Activated CD4-positive, alpha-beta T cell treated with anti-CD3 and anti-CD28 coated beads, Interleukin-10, Interleukin-2, amounts not matched to agents 100 ng/mL and 50 ng/mL, durations not matched to agents 16 hours and 8 hours (primary cell): ENCODE data around the gene KLK4.
A peak's percentile ranks its signal among the peaks of the same experiment; 100 is the strongest.

Experiments
- DNase-seq: peaks from one replicate; pipeline ENCODE4 v3.0.0-alpha.2; 2020

Gene KLK4

DNA sequence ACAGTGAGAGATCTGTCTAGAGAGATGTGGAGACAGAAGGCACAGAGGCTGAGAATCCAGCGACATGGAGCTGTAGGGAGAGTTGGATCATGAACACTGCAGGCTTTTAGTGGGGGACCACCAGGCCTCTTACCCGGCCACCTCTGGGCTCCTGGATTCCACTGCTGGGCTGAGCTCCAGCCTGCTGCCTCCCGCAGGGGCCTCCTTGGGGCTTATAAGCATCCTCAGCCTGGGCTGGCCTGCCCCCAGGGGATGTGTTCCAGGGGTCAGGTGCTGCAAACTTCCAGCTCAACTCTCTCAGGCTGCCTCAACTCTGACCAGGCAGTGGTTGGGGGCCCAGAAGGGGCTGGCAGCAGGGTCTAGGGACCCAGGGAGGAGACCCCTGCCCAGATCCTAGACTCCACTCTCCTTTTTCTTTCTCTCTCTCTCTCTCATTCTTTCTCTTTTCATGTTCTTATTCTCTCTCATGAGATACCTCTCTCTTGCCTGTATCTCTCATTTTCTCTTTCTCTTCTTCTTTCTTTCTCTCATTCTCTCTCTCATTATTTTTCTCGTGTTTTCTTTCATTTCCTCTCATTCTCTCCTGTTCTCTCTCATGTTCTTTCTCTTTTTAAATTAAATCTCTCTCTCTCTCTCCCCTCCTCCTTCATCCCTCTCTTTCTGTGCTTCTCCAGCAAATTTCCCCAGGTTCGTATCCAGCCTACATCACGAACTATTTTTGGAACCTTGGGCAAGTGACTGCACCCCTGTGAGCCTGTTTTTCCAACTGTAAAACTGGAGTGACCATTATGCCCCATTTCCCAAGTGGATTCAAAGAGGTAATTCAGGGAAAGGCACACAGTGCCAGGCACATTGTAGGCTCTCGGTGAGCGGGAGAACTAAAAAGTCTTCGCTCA lies at the start of gene KLK4:
TSS of gene KLK4 (minus strand) at position 190 of the 896 bp plus-strand sequence. CDS start 657 bp downstream, outside the sequence.
- no peak for DNase-seq

GRCh38 chr19:50959731-50960500 lies 48.7 kb upstream of the KLK4 start:
- DNase-seq = no peak

- no peak for DNase-seq
Observed at GRCh38 chr19:50957587-50957986, 46.4 kb upstream of the KLK4 start.

DNA sequence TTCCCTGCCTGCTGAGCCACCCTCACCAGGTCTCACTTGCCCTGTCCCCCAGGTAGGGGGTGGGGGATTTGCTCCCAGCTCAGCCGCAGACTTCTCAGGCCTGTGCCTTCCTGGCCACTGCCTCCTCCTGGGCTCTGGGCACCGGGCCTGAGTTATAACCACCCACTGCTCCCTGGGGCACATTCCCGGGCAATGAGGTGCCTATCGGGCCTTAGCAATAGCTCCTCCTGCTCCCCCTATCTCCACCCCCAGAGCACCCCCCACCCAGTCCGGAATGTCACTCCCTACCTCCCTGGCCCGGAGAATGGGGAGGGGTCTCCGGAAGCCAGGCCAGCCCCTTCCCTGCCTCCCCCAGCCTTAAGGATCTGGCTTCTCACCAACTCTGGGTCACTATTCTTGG lies 41.7 kb upstream of the KLK4 start, which contains the start of gene KLK5:
TSS of gene KLK5 (minus strand) at position 129 of the 400 bp plus-strand sequence. CDS start 381 bp downstream, outside the sequence.
- DNase-seq = no peak

GRCh38 chr19:50949861-50950260 lies 38.7 kb upstream of the KLK4 start:
- DNase-seq = no peak

GRCh38 chr19:50947123-50947522 lies 35.9 kb upstream of the KLK4 start:
- no peak for DNase-seq

- DNase-seq = no peak
Observed at GRCh38 chr19:50944795-50945194, 33.6 kb upstream of the KLK4 start.

DNA sequence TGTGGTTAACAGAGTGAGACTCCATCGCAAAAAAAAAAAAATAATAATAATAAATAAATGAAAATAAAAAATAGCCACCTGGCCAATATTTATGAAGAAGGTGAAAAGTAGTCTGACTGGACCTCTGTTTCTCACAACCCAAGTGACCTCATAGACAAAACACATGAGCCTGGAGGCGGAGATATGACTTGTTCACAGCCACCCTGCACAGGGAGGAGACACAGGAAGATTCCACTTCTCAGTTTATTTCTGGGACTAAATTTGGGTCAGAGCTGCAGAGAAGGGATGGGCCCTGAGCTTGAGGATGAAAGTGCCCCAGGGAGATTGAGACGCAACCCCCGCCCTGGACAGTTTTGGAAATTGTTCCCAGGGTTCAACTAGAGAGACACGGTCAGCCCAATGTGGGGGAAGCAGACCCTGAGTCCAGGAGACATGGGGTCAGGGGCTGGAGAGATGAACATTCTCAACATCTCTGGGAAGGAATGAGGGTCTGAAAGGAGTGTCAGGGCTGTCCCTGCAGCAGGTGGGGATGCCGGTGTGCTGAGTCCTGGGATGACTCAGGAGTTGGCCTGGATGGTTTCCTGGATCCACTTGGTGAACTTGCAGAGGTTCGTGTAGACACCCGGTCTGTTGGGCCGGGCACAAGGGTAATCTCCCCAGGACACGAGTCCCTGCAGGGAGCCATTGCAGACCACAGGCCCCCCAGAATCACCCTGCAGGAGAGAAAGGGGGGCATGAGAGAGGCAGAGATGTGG lies 32.1 kb upstream of the KLK4 start:
- no peak for DNase-seq

GRCh38 chr19:50939596-50939995 lies 28.4 kb upstream of the KLK4 start:
- DNase-seq = no peak

GRCh38 chr19:50933640-50934039 lies 22.4 kb upstream of the KLK4 start:
- no peak for DNase-seq

- DNase-seq = no peak
Observed at GRCh38 chr19:50932690-50933083, 21.5 kb upstream of the KLK4 start.

DNA sequence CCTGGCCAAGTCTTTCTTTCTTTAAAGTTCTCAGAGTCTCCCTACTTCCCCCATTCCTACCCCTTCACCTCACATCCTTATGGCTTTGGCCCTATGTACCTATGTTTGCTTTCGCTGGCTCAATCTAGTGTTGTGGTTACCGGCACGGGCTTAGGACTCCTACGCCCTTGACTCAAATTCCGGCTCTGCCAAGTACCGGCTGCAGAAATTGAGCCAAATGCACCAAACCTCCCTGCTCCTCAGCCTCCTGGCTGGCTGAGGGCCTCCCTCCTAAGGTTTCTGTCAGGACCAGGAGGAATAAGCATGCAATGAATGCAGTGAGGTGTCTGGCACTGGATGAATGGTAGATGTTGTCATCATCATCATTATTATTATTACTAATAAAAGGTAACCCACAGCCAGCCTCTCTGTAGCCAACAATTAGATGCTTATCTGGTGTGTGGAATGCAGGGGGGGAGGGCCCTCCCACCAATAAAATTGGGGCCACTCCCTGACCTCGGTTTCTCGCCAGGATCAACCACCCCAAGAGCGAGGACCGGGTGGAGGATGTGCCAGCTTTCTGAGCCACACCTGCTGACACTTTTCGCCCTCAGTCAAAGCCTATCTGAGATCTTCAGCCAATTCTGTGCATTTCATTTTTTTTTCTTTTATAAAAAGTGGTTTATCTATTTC lies 21.0 kb upstream of the KLK4 start:
- DNase-seq = no peak

DNA sequence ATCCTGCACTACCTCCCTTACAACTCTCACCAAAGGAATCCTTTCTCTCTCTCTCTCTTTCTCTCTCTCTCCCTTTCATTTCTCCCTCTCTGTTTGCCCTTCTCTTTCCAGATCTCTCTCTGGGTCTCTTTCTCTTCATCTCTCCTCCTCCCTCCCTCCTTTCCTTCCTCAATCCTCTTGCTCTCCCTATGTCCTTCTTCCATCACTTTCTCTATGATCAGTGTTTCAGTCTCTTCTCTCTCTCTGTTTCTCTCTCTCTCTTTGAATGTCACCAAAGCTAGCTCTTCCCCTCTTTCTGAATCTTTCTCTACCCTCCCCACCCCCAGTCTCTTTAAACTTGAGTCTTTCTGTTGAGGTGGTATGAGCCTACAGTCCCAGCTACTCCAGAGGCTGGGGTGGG lies 19.8 kb upstream of the KLK4 start:
- DNase-seq = no peak

DNA sequence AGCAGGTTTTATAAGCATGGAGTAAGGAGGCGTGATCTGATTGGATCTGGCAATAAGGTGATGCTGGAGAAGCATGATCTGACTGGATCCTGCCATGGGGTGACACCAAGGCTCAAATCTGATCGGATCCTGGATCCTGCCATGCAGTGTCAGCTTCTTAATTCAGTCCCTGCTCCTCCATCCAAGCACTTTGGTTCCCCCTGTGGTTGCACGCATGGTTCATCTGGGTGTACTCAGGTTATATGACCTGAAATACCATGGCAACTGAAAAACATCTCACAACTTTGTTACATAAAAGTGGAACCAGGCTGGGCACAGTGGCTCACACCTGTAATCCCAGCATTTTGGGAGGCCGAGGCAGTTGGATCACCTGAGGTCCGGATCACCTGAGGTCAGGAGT lies 17.6 kb upstream of the KLK4 start:
- no peak for DNase-seq

DNA sequence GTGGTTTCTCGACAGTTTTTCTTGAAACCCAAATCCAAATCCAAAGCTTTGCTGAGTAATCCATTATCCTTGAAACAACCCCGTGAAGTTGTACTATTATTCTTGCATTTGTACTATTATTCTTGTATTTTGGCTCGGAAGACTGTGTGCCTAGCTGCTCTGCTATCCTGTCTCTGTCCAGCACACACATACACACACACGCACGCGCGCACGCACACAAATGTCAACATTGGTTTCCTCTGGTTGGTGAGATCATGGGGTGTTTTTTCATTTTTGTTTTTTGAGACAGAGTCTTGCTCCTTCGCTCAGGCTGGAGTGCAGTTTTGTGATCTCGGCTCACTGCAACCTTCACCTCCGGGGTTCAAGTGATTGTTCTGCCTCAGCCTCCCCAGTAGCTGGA lies 14.9 kb upstream of the KLK4 start:
- no peak for DNase-seq

DNA sequence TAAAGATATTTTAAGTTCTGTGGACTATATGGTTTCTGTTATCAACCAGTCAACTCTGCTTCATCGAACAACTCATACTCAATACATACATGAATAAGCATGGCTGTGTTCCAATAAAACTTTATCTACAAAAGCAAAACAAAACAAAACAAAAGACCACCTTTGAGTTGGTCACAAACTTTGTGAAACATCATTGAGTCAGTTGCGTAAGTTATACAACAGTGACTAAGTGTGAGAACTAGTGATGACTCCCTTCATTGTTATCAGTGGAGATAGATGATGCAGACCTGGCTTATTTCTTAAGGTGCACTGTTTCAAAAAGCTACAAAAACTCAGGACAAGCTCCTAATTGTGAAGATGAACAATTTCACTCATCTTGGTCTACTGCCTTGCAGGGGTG lies 14.5 kb upstream of the KLK4 start:
- no peak for DNase-seq

- no peak for DNase-seq
Observed at GRCh38 chr19:50924586-50924985, 13.4 kb upstream of the KLK4 start.

DNA sequence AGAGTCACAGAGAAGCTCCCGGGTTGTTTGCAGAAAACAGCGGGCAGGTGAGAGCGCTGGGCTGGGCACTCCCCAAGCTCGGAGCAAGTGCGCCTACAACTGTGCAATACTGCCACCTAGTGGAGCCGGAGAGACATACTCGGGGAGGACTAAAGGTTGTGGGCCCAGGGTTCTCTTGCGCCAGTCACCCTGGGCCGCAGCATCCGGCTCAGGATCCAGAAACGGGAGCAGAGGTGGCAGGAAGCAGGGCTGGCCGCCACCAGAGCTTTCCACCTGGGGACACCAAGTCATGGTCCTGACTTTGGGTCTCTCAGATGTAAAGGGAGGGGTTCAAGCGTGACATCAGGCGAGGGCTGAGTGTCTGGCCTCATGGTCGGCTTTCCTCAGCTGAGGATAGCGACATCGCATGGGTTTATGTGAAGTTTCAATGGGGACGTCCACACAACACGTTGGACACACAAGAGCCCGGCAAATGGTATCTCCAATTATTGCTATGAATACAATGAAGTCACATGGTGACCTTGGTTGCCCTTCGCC lies 11.2 kb upstream of the KLK4 start:
- DNase-seq = peak; percentile 88

DNA sequence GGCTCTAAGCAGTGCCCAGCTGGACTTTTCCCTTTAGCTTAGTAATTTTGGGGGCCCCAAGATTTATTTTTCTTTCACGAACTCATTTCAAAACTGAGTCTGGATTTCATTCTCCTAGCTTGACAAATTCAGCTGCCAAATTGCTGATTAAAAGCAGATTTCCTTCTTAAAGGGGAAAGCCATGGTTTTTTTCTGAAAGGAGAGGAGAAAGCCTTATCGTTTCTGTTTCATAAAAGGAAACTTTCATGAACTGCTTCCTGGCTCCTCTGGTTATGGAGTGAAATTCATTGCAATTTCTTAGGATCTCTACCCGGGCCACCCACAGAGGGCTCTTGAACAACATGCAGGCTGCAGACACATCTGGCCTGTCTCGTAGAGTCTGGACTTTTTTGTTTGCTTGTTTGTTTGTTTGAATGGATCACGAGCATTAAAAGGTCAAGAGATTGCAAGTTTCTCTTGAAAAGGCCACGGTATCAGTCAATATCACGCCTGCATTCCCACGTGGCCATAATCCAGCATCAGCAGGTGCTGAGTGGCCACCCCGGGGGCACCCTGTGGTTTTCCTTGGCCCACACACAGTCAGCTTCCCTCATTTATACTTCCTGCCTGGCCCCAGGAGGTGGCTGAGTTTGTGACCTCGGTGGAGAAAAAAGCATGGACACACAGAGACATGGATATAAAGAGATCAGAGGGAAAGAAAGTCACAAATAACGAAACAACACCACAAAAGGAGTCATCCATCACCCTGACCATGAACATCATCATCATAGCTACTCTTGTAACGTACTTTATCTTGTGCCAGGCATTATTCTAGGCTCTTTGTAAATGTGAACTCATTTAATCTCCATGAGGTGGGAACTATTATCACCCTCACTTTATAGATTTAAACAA lies 10.5 kb upstream of the KLK4 start:
- no peak for DNase-seq

GRCh38 chr19:50916069-50916468 lies 4.9 kb upstream of the KLK4 start:
- DNase-seq = no peak
